HEK293T (cell line): ENCODE data around the gene SLC35B2.
A peak's percentile ranks its signal among the peaks of the same experiment; 100 is the strongest.
"Not testable (repeated sequence)": the region's sequence is repeated elsewhere in the genome, so short reads cannot be mapped to it uniquely, and the experiment has no call there.

Source experiments
- CTCF ChIA-PET: fragments of 350-600 bp; formaldehyde crosslinking; extraction: SDS; loops from one replicate; lab custom pipeline; 2021; ENCODE audit warnings: antibody characterized with exemption, inconsistent platforms; lab: Yijun Ruan, JAX
- POLR2A ChIA-PET: fragments of 350-600 bp; formaldehyde crosslinking; extraction: SDS; loops from one replicate; lab custom pipeline; 2020; ENCODE audit warnings: antibody characterized with exemption, inconsistent platforms; lab: Yijun Ruan, JAX
- DNase-seq: peaks from one replicate; pipeline ENCODE4 v3.0.0; 2012; ENCODE audit warnings: mixed read lengths; ENCODE audit errors: extremely low spot score
- ARNT ChIP-seq: fragments of 450-650 bp; IDR thresholded peaks from 2 replicates; pipeline ENCODE4 v1.6.1; 2017; ENCODE audit warnings: mild to moderate bottlenecking
- BHLHE40 ChIP-seq: fragments of 450-650 bp; IDR thresholded peaks from 2 replicates; pipeline ENCODE4 v1.6.1; 2016; ENCODE audit warnings: mild to moderate bottlenecking, moderate library complexity, borderline replicate concordance
- CTBP1 ChIP-seq: fragments of 450-650 bp; IDR thresholded peaks from 2 replicates; pipeline ENCODE4 v1.6.1; 2016; ENCODE audit warnings: borderline replicate concordance
- ELF4 ChIP-seq: fragments of 450-650 bp; IDR thresholded peaks from 2 replicates; pipeline ENCODE4 v1.6.1; 2017; ENCODE audit warnings: antibody characterized with exemption
- FOXA1 ChIP-seq: fragments of 450-650 bp; IDR thresholded peaks from 2 replicates; pipeline ENCODE4 v1.6.1; 2016; ENCODE audit warnings: mild to moderate bottlenecking
- FOXK2 ChIP-seq: fragments of 450-650 bp; IDR thresholded peaks from 2 replicates; pipeline ENCODE4 v1.6.1; 2016; ENCODE audit warnings: mild to moderate bottlenecking
- FOXM1 ChIP-seq: fragments of 450-650 bp; IDR thresholded peaks from 2 replicates; pipeline ENCODE4 v1.6.1; 2017; ENCODE audit warnings: mild to moderate bottlenecking, borderline replicate concordance
- HDGF ChIP-seq: fragments of 450-650 bp; IDR thresholded peaks from 2 replicates; pipeline ENCODE4 v1.6.1; 2017; ENCODE audit warnings: antibody characterized with exemption, borderline replicate concordance
- L3MBTL2 ChIP-seq: fragments of 450-650 bp; conservative IDR thresholded peaks from 2 replicates; pipeline ENCODE4 v1.6.1; 2016; ENCODE audit warnings: mild to moderate bottlenecking
- LEF1 ChIP-seq: fragments of 450-650 bp; IDR thresholded peaks from 2 replicates; pipeline ENCODE4 v1.6.1; 2017; ENCODE audit warnings: mild to moderate bottlenecking, borderline replicate concordance
- NFRKB ChIP-seq: fragments of 450-650 bp; IDR thresholded peaks from 2 replicates; pipeline ENCODE4 v1.6.1; 2016; ENCODE audit warnings: mild to moderate bottlenecking, moderate library complexity
- PKNOX1 ChIP-seq: fragments of 450-650 bp; IDR thresholded peaks from 2 replicates; pipeline ENCODE4 v1.6.1; 2016
- SP1 ChIP-seq: fragments of 450-650 bp; IDR thresholded peaks from 2 replicates; pipeline ENCODE4 v1.6.1; 2017
- SUZ12 ChIP-seq: fragments of 450-650 bp; IDR thresholded peaks from 2 replicates; pipeline ENCODE4 v1.6.1; 2016; ENCODE audit warnings: mild to moderate bottlenecking
- TARDBP ChIP-seq: fragments of 450-650 bp; IDR thresholded peaks from 2 replicates; pipeline ENCODE4 v1.6.1; 2016
- ZNF384 ChIP-seq: fragments of 450-650 bp; IDR thresholded peaks from 2 replicates; pipeline ENCODE4 v1.6.1; 2016

SLC35B2 gene

GRCh38 chr6:44235269-44235668, 22.1 kb downstream of the SLC35B2 start:
- CTCF ChIA-PET = interaction anchor here (0.7 to 3.2 kb wide), 11 partner anchors 8 to 124 kb away, joined by 3 to 15 read pairs (median 4); partner anchors contain the start of gene SLC29A1
- POLR2A ChIA-PET = interaction anchor here (1.0 to 5.6 kb wide), 4 partner anchors 10 to 16 kb away, joined by 3 to 49 read pairs (median 4); partner anchors contain the start of genes HSP90AB1 and SLC29A1
- no peak for DNase-seq
- TF ChIP-seq HDGF (no peak), SP1 (no peak), FOXK2 (no peak), FOXA1 (no peak), ZNF384 (no peak), PKNOX1 (no peak), L3MBTL2 (no peak), LEF1 (no peak), NFRKB (no peak)

GRCh38 chr6:44234101-44235025, 23.0 kb downstream of the SLC35B2 start:
- TF ChIP-seq NFRKB (no peak), LEF1 (no peak), HDGF (no peak), FOXA1 (no peak), FOXK2 (no peak)
- ChIA-PET POLR2A (interaction anchor here (1.0 to 5.6 kb wide), 5 partner anchors 9 to 61 kb away, joined by 3 to 49 read pairs (median 3); partner anchors contain the start of genes HSP90AB1 and SLC29A1), CTCF (interaction anchor here (0.6 to 3.2 kb wide), 13 partner anchors 8 to 123 kb away, joined by 3 to 15 read pairs (median 4); partner anchors contain the start of gene SLC29A1)
- peak; percentile 64 for DNase-seq

- no peak for DNase-seq
- ChIA-PET POLR2A (interaction anchor here (1.1 to 5.6 kb wide), 2 partner anchors 13 to 61 kb away, joined by 3 to 49 read pairs; partner anchors contain the start of gene HSP90AB1), CTCF (interaction anchor here (0.8 to 3.2 kb wide), 5 partner anchors 9 to 123 kb away, joined by 3 to 15 read pairs (median 8); partner anchors contain the start of gene SLC29A1)
- TF ChIP-seq BHLHE40 (no peak), NFRKB (no peak), ARNT (no peak), CTBP1 (no peak), HDGF (no peak), SUZ12 (no peak), ZNF384 (no peak), SP1 (no peak), LEF1 (no peak), ELF4 (no peak), FOXA1 (no peak), FOXK2 (no peak), FOXM1 (no peak), L3MBTL2 (no peak)
Observed at GRCh38 chr6:44233567-44234100, 23.7 kb downstream of the SLC35B2 start.

- POLR2A ChIA-PET = interaction anchor here (1.1 to 5.6 kb wide), 2 partner anchors 14 to 60 kb away, joined by 3 to 49 read pairs; partner anchors contain the start of gene HSP90AB1
- CTCF ChIA-PET = no interaction called here
- TF ChIP-seq HDGF = no peak
- no peak for TF ChIP-seq SUZ12
- no peak for TF ChIP-seq TARDBP
- TF ChIP-seq FOXK2 = no peak
- TF ChIP-seq FOXM1 = no peak
- no peak for TF ChIP-seq FOXA1
- TF ChIP-seq CTBP1 = no peak
- TF ChIP-seq L3MBTL2 = no peak
- no peak for TF ChIP-seq LEF1
- TF ChIP-seq SP1 = no peak
- no peak for TF ChIP-seq ELF4
- no peak for TF ChIP-seq NFRKB
- TF ChIP-seq BHLHE40 = no peak
- no peak for TF ChIP-seq PKNOX1
- no peak for TF ChIP-seq ZNF384
- no peak for TF ChIP-seq ARNT
- no peak for DNase-seq
Observed at GRCh38 chr6:44232676-44233566, 24.4 kb downstream of the SLC35B2 start.

GRCh38 chr6:44231426-44231825, 25.9 kb downstream of the SLC35B2 start:
- CTCF ChIA-PET, POLR2A ChIA-PET, DNase-seq: not testable (repeated sequence)

- ChIA-PET POLR2A (interaction anchor here (1.6 kb wide), 1 partner anchor 11 kb away, joined by 4 read pairs; no protein-coding TSS in a partner anchor), CTCF (no interaction called here)
- no peak for DNase-seq
- TF ChIP-seq PKNOX1 = no peak
- TF ChIP-seq FOXM1 = no peak
- TF ChIP-seq ZNF384 = no peak
- TF ChIP-seq FOXK2 = no peak
- no peak for TF ChIP-seq CTBP1
- TF ChIP-seq SUZ12 = no peak
- TF ChIP-seq L3MBTL2 = no peak
- TF ChIP-seq BHLHE40 = no peak
- TF ChIP-seq HDGF = no peak
- no peak for TF ChIP-seq LEF1
- no peak for TF ChIP-seq NFRKB
Observed at GRCh38 chr6:44230034-44230675, 27.2 kb downstream of the SLC35B2 start.
